Left forelimb (tissue), 1 donor: ENCODE results near the gene TLR4.

Experiments used
- DNase-seq: peaks from one replicate; pipeline ENCODE4 v3.0.0-alpha.2; 2018; ENCODE audit warnings: low spot score

The TLR4 gene

DNA sequence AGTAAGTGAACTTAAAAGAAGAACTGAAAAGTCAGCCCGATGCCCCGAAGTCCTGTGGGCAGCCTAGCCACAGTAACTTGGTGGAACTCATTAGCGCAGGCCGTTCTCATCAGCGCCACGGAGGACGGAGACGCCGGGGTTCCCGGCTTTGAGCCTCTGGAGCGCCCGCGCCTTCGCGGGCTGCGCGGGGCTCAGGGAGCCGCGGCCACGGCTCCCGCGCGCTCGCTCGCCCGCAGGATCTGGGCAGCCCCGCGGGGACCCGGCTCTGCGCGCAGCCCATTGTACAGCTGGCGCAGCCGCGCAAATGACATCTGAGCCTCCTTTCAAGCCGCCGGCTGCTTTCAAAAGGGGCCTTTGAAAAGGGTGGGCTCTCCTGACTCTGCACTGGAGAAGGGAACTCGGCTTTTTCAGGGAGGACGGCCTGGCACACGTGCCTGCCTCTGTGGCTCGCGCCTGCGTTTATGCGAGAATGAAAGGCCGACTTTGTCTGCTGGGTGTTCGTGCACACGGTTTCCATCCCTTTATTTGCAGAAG, 40.7 kb downstream of the TLR4 start:
- DNase-seq = no peak

DNA sequence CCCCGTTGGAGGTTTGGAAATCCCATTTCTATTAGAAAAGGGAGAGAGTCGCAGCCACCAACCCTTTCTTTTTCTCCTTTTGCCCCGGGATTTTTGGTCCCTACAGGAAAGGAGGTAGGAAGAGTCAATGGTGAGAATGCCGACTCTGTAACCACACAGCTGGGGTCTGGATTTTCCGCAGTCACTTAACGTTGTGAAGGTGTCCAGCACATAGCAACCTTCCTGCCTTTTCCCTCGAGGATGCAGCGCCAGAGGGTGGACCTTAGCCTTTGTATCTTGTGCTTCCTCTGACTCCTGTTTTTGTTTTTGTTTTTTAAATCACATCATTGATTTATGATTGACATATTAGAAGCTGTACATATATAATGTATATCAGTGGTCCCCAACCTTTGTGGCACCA, 41.4 kb downstream of the TLR4 start:
- DNase-seq = no peak

DNA sequence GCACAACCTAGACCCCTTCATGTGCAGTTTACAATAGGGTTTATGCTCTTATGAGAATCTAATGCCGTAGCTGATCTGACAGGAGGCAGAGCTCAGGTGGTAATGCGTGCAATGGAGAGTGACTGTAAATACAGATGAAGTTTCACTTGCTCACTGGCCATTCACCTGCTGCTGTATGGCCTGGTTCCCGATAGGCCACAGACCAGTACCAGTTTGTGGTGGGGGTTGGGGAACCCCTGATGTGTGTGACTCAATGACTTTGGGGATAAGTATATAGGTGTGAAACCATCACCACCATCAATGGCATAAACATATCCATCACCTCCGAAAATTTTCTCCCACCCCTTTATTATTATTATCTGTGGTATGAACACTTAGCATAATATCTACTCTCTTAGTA, 42.1 kb downstream of the TLR4 start:
- DNase-seq = no peak

DNA sequence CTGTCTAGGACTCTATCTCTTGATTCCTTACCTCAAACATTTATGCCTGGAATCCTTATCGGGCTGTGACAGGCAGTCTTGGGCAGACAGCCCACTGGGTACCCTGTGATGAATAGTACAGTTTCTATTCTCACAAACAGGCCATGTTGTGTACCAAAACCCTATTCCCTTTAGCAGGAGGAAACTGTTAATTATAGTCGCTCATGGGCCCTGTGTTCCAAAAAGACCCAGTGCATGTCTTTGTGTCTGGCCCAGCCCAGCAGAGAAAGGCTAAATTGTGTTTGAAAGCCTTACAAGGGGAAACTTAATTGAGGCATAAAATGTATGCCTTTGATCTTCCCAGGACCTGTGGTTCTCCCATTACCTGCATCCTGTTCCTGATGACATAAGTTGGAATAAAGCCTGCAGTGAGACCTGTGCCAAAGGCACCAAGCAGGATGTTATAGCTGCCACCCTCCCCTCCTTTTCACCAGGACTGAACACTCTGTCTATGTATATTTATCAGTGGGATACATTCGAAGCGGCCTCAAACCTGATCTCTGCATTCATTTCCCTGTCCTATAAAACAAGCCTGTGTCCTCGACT, 43.3 kb downstream of the TLR4 start:
- no peak for DNase-seq

DNA sequence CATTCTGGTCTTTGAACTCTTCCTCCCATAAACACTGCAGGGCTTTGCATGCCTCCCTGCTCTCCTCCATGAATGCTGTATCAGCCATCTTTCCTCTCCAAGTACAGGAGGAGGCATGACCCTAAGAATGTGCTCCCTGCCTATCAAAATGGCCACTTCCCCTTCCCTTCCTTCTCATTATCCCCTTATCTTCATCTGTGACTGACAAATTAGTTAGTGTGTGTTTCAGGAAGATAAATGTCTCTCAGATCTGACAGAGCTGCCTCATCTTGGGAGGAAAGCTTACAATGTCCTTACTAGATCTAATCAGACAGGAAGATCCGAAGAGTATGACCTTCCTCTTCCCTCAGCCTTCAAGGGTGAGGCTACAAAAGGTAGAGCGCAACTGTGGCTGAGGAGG, 46.2 kb downstream of the TLR4 start:
- no peak for DNase-seq

DNA sequence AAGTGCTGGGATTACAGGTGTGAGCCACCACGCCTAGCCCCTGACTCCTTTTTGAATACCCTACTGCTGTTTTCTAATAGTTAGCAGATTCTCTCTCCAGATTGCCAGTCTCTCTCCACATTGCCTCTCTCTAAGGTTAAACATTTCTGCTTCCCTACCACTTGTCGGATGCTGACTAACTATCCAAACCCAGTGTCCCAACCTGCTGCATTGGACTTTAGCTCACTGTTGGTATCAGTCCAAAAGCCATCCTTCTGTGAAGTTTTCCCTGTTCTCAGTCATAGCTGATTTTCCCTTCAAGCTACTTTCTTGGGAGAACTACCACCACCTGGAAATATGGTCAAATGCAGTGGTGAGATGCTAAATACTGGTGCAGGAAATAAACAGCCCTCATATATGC, 48.7 kb downstream of the TLR4 start:
- no peak for DNase-seq

DNA sequence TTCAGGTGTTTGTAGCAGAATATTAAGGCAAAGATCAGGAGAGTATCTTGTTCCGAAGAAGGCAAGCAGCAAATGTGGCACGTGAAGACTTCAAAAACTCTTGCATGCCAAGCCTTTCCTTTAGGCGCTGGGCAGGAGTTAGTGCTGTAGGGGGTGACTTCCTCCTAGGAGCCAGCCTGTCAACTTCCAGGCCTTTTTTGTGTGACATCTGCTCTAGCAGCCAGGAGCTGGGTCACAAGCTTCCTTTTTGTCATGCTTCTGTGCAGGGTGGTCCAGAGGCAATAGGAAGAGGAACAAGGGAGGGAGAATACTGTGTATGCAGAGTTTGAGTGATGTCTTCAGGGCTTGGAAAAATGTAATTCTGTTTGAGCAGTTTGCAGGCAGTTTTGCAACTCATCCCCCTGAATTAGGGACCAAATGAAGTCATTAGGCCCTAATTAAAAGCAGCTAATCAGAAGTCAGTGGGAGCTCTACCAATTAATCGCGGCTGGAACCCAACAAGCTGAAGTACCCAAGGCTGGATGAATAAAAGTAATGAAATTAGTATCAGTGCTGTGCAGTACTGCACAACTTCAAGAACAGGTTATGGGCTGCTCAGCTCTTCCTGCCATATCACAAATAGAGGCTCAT, 53.5 kb downstream of the TLR4 start:
- DNase-seq = no peak

DNA sequence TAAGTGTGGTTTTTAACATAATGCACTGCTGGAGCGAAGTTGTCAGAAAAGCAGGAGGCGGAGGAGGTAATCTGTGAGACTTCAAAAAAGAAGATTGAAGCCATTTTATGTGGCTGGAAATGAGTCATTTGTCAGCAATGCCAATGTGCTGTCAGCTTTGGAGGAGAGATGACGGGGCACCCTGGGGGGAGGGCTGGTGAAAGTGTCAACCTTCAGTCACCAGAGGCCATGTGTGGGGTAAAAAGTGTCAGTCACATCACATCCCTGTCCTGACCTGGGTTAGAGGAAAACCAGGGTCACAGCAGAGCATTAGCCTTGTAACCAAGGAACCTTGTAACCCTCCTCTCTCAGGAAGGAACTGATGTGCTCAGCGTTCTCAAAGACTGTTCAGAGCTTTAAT, 59.1 kb downstream of the TLR4 start:
- no peak for DNase-seq

DNA sequence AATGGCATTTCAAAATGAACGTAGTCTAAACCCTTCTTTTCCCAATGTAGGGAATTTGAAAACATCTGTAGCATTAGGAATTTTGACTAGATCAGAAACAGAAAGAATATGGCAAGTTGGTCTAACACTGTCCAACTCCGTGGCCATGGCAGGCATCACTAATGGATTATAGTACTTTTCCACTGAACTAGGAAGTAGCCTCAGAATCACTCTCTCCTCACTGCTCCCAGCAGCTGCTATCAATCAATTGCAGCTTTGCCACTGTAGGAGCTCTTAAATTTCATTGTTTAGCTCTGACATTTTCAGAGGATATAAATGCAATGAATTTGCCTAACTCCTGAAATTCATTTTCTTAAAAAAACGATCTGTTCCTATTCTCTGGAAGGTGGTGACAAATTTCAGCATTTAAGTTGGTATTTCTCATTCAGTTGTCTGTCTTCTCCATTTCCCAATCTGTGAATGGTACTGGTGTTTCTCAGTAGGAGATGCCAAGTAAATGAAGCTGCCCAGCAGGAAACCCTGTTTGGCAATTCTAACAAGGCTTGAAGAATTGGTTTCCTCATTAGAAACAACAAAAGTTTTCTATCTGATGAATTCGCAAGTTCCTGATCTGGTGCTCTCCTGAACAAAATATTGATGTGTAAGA, 64.7 kb downstream of the TLR4 start:
- no peak for DNase-seq

DNA sequence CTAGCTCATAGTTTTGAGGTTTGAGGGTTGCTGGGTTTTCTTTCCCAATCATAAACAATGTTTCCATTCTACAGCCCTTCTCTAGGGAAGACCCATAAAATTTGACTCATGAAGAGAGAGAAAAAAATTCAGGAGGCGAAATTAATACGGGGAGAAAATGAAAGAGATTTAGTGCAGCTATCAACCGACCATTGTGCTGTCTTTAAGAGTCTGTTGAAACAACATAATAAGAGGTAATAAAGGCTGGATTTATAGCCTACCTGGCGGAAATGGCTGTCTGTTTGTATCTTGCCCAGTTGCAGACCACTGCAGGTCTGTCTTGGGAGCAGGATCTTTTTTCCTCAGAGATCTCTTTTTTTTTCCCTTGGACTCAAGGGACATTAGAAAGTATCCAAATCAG, 66.9 kb downstream of the TLR4 start:
- DNase-seq = no peak

DNA sequence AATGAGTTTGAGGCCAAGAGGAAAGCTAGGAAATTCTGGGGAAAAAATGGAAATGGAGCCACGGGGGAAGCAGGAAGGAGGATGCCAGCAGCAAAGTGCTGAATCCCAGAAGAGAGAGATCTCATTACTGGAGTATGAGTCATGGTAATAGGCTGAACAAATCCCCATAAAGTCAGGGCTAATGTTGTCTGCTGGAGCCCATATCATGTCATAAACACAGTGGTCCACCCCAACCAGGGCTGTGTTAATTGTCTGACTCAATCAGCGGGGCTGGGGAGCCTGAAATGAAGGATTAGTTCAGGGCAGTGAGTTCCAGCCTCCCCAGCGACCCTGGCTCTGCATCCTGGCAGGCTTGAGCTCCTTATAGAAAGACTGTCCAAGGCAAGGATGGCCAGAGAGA, 68.8 kb downstream of the TLR4 start:
- DNase-seq = no peak
